ENCODE measurements around the gene ZNF674. TPM values are rescaled to one million over a fixed set of nuclear protein-coding genes. Genes with fewer than 3 reads are reported as not detected.

Gene ZNF674
- total and polyA plus RNA-seq, 2 donors from 2014 or later: 1.4 to 6.3 TPM

- H3K4me3 ChIP-seq (ENCODE audit: low read length in 3 of 3): no peak overlapping the region
- intact Hi-C loops (cut with DNase I): no loop called here
- no peaks in the 10 kb centered on the region for H3K4me1 ChIP-seq (ENCODE audit: control insufficient read depth in 2 of 3, insufficient read depth in 2 of 3, low read depth in 1 of 3, low read length in 3 of 3)
- FAIRE-seq (no peak), DNase-seq (no peak)
- no peak for TF ChIP-seq CTCF (IDR thresholded peaks at IDR 0.05; ENCODE audit: borderline replicate concordance, extremely low read depth, insufficient read depth)
- H3K36me3 ChIP-seq (ENCODE audit: control insufficient read depth in 2 of 3, insufficient read depth in 3 of 3, low read length in 3 of 3): no peaks in the 10 kb centered on the region
- H3K27ac ChIP-seq (ENCODE audit: low read depth in 2 of 2, low read length in 2 of 2): no peak overlapping the region
- H3K9ac ChIP-seq (ENCODE audit: low read length in 3 of 3): no peak overlapping the region
- peaks cover 2% of the 10 kb centered on the region for H3K27me3 ChIP-seq (ENCODE audit: control insufficient read depth, insufficient read depth, low read length)
- no peaks in the 10 kb centered on the region for H3K9me3 ChIP-seq (ENCODE audit: control insufficient read depth in 2 of 3, insufficient read depth in 1 of 3, low read length in 3 of 3)
These were observed 24.4 kb upstream of the ZNF674 start for GRCh38 chrX:46569621-46570020.

GRCh38 chrX:46567388-46567787, 22.2 kb upstream of the ZNF674 start:
- intact Hi-C loops (cut with DNase I): no loop called here
- DNase-seq: no peak
- no peak for FAIRE-seq

GRCh38 chrX:46561824-46562657, 16.8 kb upstream of the ZNF674 start:
- no peaks in the 10 kb centered on the region for H3K9me3 ChIP-seq (ENCODE audit: control insufficient read depth in 2 of 3, insufficient read depth in 1 of 3, low read length in 3 of 3)
- no peak for TF ChIP-seq CTCF (IDR thresholded peaks at IDR 0.05; ENCODE audit: borderline replicate concordance, extremely low read depth, insufficient read depth)
- H3K27me3 ChIP-seq (ENCODE audit: control insufficient read depth, insufficient read depth, low read length): no peaks in the 10 kb centered on the region
- no peaks in the 10 kb centered on the region for H3K4me1 ChIP-seq (ENCODE audit: control insufficient read depth in 2 of 3, insufficient read depth in 2 of 3, low read depth in 1 of 3, low read length in 3 of 3)
- FAIRE-seq (no peak), DNase-seq (no peak)
- intact Hi-C loops (cut with DNase I): no loop called here
- no peaks in the 10 kb centered on the region for H3K36me3 ChIP-seq (ENCODE audit: control insufficient read depth in 2 of 3, insufficient read depth in 3 of 3, low read length in 3 of 3)
- H3K9ac ChIP-seq (ENCODE audit: low read length in 3 of 3): no peak overlapping the region
- H3K27ac ChIP-seq (ENCODE audit: low read depth in 2 of 2, low read length in 2 of 2): no peak overlapping the region
- H3K4me3 ChIP-seq (ENCODE audit: low read length in 3 of 3): no peak overlapping the region

More at GRCh38 chrX:46567388-46567787, 22.2 kb upstream of the ZNF674 start:
- no peaks in the 10 kb centered on the region for H3K9me3 ChIP-seq (ENCODE audit: control insufficient read depth in 2 of 3, insufficient read depth in 1 of 3, low read length in 3 of 3)
- H3K27ac ChIP-seq (ENCODE audit: low read depth in 2 of 2, low read length in 2 of 2): no peak overlapping the region
- H3K9ac ChIP-seq (ENCODE audit: low read length in 3 of 3): no peak overlapping the region
- no peak overlapping the region for H3K4me3 ChIP-seq (ENCODE audit: low read length in 3 of 3)
- no peaks in the 10 kb centered on the region for H3K4me1 ChIP-seq (ENCODE audit: control insufficient read depth in 2 of 3, insufficient read depth in 2 of 3, low read depth in 1 of 3, low read length in 3 of 3)
- TF ChIP-seq CTCF (IDR thresholded peaks at IDR 0.05; ENCODE audit: borderline replicate concordance, extremely low read depth, insufficient read depth): no peak
- H3K36me3 ChIP-seq (ENCODE audit: control insufficient read depth in 2 of 3, insufficient read depth in 3 of 3, low read length in 3 of 3): no peaks in the 10 kb centered on the region
- peaks cover 2% of the 10 kb centered on the region for H3K27me3 ChIP-seq (ENCODE audit: control insufficient read depth, insufficient read depth, low read length)
